Stimulated activated CD4-positive, alpha-beta T cell treated with anti-CD3 and anti-CD28 coated beads, Interleukin-1b, Interleukin-23, amount 100 ng/mL, for 1 hour (primary cell): ENCODE results near the gene NR1H2.
"Not testable (repeated sequence)": the region's sequence is repeated elsewhere in the genome, so short reads cannot be mapped to it uniquely, and the experiment has no call there.

Experiments used
- DNase-seq, 2 donors: peaks; one replicate each; pipeline ENCODE4 v3.0.0-alpha.2; 2020; ENCODE audit warnings: low read depth in 2 of 2

The NR1H2 gene

GRCh38 chr19:50344661-50345318 lies 31.5 kb upstream of the NR1H2 start:
- DNase-seq = no peak

GRCh38 chr19:50347089-50347581 lies 29.1 kb upstream of the NR1H2 start:
- DNase-seq = not testable (repeated sequence)

- no peak for DNase-seq
Observed at GRCh38 chr19:50349277-50350057, 26.8 kb upstream of the NR1H2 start.

GRCh38 chr19:50352242-50352641 lies 24.0 kb upstream of the NR1H2 start:
- DNase-seq = no peak

GRCh38 chr19:50353487-50353880 lies 22.8 kb upstream of the NR1H2 start:
- not testable (repeated sequence) for DNase-seq

GRCh38 chr19:50356691-50357177 lies 19.5 kb upstream of the NR1H2 start:
- DNase-seq = no peak

GRCh38 chr19:50357178-50358100 lies 18.8 kb upstream of the NR1H2 start:
- peak; percentile 55 to 81 for DNase-seq

- DNase-seq = peak; percentile 53 to 56
Observed at GRCh38 chr19:50358483-50359327, 17.6 kb upstream of the NR1H2 start.

- no peak for DNase-seq
Observed at GRCh38 chr19:50359328-50359818, 16.9 kb upstream of the NR1H2 start.

GRCh38 chr19:50361290-50362029 lies 14.8 kb upstream of the NR1H2 start:
- DNase-seq = no peak

- DNase-seq = no peak
Observed at GRCh38 chr19:50362030-50362412, 14.2 kb upstream of the NR1H2 start.

- no peak for DNase-seq
Observed at GRCh38 chr19:50362656-50363424, 13.4 kb upstream of the NR1H2 start.

- no peak for DNase-seq
Observed at GRCh38 chr19:50365434-50366306, 10.6 kb upstream of the NR1H2 start, which contains the start of gene NAPSA. TSS of gene NAPSA (minus strand) at chr19:50365639. CDS start at chr19:50365621, 18 bp downstream.

- peak; percentile 43 to 66 for DNase-seq
Observed at GRCh38 chr19:50368649-50369570, 7.3 kb upstream of the NR1H2 start.

- no peak for DNase-seq
Observed at GRCh38 chr19:50371914-50372475, 4.3 kb upstream of the NR1H2 start.

- no peak for DNase-seq
Observed at GRCh38 chr19:50377051-50377461, 799 bp downstream of the NR1H2 start.

GRCh38 chr19:50377517-50377916 lies 1.3 kb downstream of the NR1H2 start:
- no peak for DNase-seq
